Measurements from ENCODE around the gene PACS1.

DNA sequence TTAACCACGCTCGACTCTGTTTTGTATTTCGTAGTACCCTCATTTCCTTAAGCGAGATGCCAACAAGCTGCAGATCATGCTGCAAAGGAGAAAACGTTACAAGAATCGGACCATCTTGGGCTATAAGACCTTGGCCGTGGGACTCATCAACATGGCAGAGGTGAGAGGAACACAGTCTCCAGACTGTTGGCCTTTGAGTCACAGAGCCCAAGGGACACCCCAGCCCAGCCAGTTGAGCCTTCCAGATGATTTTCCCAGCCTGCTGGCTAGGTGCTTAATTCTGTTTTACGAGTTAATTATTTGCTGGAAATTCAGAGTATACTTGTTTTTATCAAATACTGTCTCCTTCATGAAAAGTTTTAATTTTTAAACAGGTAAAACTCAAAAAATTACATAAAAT lies 141.0 kb downstream of the PACS1 start:
- TF ChIP-seq, protein P1, sequence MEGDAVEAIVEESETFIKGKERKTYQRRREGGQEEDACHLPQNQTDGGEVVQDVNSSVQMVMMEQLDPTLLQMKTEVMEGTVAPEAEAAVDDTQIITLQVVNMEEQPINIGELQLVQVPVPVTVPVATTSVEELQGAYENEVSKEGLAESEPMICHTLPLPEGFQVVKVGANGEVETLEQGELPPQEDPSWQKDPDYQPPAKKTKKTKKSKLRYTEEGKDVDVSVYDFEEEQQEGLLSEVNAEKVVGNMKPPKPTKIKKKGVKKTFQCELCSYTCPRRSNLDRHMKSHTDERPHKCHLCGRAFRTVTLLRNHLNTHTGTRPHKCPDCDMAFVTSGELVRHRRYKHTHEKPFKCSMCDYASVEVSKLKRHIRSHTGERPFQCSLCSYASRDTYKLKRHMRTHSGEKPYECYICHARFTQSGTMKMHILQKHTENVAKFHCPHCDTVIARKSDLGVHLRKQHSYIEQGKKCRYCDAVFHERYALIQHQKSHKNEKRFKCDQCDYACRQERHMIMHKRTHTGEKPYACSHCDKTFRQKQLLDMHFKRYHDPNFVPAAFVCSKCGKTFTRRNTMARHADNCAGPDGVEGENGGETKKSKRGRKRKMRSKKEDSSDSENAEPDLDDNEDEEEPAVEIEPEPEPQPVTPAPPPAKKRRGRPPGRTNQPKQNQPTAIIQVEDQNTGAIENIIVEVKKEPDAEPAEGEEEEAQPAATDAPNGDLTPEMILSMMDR (IDR thresholded peaks at IDR 0.05), result no peak
- TF ChIP-seq POLR2A (IDR thresholded peaks at IDR 0.05), result no peak
- TF ChIP-seq POLR2AphosphoS5 (IDR thresholded peaks at IDR 0.05), result no peak

Data from breast epithelium (tissue), 3 donors.